Amniotic stem cell (primary cell): Measurements from ENCODE around the gene ISCU.
"Not testable (repeated sequence)": the region's sequence is repeated elsewhere in the genome, so short reads cannot be mapped to it uniquely, and the experiment has no call there.

Source experiments
- DNase-seq: peaks from one replicate; lab custom pipeline; 2025; lab: John Stamatoyannopoulos, UW

Gene ISCU

DNA sequence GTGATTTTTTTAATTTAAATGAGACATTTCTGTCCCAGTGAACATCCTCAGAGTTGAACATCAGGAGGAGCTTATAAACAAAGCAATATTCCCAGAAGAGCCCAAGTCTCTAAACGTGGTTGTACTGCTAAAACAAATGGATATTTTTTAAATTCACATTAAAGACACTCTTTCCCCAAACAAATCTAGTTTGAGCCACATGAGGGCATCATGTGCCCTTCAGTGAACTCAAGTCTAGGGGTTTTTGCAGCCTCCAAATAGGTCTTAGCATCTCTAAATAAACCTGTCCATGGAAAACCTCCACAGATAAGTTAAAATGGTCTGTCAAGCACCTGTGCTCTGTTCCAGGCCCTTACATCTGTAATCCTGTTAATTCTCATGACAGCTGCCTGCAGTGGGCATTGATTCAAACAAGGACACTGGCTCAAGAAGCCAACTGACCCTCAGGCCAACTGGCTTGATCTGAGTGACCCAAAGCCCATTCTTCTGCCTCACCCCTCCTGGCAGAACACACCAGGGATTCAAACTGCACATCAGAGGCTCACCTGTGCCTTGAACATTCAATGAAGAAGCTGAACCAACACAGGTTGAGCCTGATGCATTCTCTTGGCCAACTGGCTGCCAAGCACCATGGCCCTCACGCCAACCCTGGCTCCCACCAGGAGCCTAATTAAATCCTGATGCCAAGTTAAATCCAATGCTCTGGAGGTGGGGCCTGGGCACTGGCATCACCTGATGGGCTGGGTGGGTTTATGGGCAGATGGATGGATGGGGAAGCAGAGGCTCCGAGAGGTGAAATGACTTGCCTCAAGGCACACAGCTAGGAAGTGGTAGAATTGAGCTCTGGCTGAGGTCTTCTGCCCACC lies 8.6 kb downstream of the ISCU start:
- peak; percentile 38 for DNase-seq

DNA sequence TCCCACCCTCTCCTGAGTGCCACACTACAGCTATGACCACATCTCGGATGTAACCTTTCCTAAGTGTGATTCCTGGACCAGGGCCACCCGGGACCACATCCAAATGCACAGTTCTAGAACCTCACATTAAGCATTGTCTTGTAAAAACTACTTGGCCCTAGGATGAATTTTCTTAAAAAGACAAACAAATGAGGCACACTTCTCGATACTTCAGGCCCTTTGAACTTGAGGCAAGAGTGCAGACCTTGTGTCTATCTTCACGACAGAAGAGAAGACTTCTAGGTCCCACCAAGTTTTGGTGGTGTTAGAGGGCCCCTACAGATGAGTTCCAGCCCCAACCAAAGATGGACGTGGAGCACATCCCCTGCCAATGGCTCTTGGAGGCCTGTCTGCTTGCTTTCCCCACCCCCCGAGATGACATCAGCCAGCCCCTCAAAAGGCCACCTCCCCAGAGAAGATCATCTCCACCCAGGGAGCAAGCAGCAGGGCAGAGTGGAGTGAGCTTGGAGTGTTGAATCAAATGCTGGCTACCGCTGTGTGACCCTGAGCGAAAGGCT lies 9.3 kb downstream of the ISCU start:
- DNase-seq: no peak

DNA sequence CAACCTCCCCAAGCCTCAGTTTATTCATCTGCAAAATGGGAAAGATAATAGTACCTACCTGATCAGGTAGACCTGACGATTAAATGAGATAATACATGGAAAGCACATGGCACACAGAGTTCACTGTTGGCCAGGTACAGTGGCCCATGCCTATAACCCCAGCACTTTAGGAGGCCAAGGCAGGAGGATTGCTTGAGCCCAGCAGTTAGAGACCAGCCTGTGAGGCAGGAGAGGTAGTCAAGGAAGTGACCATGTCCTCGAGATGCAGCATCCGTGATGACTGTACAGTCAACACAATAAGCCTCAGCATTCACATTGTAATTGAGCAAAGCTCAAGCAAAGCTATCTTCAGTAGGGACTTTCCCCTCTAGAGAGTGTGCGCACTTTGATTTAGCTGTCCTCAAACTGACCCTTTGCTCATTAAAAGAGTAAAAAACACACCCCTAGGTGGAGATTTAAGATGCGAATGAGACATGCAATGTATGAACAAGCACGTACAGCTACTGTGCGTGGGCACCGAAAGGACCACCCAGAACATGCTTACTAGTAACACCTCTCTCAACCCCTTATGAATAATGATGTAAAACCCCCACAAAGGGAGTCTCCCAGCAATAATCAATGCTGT lies 9.9 kb downstream of the ISCU start:
- no peak for DNase-seq

DNA sequence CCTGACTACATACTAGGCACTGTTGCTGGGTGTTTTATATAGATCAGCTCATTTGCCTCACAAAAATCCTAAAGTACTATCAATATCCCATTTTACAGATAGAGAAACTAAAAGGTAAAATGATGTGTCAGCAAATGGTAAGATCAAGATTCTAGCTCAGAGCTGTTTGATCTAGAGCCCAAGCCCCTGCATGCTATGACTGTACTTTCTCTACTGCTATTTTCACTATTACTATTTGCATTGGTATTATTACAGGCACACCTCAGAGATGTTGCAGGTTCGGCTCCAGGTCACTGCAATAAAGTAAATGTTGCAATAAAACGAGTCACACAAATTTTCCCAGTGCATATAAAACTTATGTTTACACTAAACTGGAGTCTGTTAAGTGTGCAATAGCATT lies 10.9 kb downstream of the ISCU start:
- DNase-seq: no peak

DNA sequence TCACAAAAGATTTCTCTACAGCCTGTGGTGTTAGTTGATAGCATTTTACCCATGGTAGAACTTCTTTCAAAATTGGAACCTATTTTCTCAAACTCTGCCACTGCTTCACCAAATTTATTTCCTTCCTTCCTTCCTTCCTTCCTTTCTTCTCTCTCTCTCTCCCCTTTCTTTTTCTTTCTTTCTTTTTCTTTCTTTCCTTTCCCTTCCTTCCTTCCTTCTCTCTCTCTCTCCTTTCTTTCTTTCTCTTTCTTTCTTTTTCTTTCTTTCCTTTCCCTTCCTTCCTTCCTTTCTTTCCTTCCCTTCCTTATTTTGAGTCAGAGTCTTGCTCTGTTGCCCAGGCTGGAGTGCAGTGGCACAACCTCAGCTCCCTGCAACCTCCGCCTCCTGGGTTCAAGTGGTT lies 11.9 kb downstream of the ISCU start:
- not testable (repeated sequence) for DNase-seq

DNA sequence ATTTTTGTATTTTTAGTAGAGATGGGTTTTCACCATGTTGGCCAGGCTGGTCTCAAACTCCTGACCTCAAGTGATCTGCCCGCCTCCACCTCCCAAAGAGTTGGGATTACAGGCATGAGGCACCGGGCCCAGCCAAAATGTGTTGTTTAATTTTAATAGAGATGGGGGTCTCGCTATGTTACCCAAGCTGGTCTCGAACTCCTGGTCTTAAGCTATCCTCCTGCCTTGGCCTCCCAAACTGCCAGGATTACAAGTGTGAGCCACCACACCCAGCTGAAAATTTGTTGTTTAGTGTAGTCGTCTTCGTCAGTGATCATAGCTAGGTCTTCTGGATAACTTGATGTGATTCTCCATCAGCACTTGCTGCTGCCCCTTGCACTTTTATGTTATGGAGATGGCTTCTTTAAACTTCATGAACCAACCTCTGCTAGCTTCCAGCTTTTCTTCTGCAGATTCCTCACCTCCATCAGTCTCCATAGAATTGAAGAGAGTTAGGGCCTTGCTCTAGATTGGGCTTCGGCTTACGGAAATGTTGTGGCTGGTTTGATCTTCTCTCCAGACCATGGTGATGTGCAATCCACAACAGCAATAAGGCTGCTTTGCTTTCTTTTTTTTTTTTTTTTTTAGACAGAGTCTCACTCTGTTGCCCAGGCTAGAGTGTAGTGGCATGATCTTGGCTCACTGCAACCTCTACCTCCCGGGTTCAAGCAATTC lies 13.0 kb downstream of the ISCU start:
- no peak for DNase-seq

DNA sequence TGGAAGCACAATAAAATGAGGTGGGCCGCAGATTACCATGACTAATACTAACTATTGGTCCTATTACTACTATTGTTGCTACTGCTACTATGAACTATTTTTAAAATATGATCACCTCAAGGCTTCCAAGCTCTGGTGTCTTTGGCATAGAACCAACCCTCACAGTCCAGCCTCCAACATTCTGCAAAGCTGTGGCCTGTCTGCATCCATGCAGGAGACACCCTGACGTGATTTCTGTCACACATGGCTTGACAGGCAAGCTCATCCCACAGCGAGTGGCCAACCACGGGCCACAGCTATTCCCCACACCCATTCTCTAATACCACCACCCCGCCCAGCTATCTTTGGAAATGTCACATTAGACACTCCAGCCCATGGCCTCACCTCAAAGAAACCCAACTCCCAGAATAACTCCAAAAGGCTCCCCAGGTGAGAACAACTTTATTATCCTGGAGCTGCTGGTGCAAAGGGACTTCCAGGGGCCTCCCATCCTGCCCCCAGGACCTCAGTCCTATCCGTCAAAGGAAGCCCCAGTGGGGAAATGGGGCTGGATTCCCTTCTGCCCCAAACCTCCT lies 14.4 kb downstream of the ISCU start:
- DNase-seq: no peak

DNA sequence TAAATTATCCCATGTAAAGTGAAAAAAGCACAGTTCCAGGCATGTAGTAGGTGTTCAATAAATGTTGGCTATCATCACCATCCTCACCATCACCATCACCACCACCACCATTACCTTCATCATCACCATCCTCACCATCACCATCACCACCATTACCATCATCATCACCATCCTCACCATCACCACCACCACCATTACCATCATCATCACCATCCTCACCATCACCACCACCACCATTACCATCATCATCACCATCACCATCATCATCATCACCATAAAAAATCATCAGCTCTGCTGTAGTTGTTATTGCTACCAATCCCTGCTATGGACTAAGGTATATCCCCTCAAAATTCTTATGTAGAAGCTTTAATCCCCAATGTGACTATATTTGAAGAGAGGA lies 15.1 kb downstream of the ISCU start:
- no peak for DNase-seq

DNA sequence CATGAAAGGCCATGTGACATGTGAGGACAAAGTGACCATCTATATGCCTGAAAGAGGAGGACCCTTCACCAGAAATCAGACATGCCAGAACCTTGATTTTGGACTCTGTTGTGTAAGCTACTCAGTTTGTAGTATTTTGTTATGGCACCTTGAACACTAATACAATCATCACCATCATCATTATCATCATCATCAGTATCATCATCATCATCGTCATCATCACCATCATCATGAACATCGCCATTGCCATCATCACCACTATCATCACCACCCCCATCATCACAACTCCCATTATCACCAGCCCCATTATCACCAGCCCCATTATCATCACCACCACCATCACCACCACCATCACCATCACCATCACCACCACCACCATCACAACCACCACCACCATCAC lies 15.9 kb downstream of the ISCU start:
- DNase-seq: no peak

DNA sequence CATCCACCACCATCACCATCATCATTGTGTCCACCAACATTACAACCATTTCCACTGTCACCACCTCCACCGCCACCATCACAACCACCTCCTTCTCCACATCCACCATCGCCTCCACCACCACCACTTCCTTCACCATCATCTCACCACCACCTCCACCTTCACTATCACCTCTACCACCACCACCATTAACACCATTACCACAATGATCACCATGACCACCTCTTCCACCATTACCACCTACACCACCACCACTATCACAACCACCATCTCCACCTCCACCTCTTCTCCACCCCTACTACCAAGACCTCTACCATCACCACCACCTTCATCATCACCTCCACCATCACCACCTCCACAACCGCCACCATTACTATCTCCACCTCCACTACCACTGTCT lies 16.4 kb downstream of the ISCU start:
- no peak for DNase-seq

DNA sequence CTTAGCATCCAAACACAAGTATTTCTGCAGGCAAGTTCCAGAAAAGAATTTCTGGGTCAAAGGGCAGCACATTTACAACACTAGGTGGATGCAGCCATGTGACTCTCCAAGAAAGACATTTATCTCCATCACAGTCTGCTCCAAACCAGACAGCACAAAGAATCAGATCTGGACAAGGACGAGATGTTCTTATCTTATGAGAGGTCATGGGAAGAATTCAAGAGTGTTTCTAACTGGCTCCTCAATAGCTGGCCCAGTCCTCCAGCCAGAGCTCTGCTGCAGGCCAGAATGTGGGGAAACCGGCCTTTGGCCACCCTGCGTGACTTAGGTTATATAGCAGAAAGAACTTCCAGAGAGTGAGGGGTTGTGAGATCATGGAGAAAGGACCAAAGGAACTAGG lies 18.1 kb downstream of the ISCU start:
- DNase-seq: no peak

DNA sequence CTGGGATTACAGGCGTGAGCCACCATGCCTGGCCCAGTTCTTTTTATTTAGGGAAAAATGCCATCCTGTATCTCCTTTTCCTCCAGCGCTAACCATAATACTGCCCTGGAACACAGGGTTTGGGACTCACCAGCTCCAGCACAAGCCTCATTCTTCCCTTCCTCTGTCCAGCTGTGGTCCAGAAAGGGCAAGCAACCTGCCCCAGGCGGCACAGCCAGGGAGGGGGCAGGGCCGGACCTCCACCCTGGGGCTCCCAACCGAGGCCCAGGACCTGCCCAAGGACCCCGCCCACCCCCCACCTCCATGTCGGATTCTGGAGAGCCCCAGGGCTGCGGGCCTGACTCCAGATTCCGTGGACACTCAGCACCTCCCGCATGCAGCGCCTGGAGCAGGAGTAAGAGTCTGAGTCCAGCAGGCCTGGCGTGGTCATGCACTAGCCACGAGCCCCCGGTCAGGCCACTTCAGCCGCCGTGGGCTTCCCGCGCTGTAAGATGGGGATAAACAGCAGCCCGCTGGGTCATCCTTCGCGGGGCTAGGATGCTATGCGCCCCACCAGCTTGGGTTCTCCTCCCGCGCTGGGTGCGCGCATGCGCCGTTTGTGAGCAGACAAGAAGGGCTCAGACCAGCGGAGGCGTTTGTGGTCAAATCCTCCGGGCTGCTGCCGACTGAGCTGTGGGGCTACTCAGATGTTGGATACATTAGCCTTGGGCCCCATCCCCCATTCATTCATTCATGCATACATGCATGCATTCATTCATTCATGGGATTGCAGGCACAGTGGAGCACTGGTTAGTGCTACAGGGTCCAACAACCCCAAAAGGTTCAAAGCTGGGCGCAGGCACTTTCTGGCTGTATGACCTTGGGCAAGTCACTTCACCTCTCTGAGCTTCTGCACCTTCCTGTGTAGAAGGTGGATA lies 19.2 kb downstream of the ISCU start:
- DNase-seq: no peak

DNA sequence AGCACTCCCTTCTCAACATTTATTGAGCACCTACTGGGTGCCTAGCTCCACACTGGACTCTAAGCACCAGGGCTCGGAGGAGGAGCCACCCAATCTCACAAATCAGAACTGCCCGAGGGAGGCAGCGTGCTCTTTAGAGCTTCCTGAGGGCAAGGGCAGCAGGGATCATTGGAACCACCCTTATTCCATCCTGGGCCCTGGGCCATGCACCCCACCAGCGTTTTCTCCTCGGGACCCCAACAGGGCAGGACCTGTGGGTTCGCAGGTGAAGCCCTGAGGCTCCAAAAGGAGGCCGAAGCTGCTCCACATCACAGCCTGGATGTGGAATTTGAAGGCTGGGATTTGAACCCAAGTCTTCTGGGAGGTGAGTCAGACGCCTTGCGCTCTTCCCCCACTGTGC lies 20.1 kb downstream of the ISCU start:
- no peak for DNase-seq

DNA sequence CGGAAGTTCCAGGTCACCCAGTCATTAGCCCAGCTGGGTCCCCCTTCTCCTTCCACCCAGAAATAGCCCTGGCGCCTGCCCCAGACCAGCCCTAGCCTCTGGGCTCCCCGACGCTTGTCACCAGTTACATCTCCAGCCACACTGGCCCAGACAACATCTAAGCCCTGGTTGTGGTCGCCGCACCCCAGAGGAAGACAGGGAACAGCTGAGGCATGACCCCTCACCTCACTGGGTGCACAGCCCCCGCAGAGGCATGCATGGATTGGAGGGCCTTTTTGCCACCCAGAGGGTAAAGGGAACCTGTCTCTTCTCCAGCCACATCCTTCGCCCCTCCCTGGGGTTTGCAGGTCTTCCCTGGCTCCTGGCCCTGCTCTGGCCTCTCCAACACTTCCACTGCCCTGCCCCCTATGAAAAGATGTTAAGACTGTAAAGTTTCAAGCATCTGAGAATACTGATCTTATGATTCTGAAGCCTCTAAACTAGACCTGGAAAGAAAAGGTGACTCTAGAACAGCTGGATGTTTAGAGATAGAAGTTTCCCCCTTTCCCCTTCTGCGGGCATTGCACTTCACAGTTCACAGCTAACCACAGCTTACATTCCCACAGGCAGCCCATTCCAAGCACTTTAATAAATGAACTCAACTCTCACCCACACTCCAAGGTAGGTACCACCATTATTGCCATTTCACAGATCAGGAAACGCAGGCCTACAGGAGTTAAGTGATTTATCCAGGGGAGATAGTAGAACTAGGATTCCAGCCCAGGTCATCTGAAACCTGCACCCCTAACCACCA lies 20.8 kb downstream of the ISCU start:
- DNase-seq: no peak

DNA sequence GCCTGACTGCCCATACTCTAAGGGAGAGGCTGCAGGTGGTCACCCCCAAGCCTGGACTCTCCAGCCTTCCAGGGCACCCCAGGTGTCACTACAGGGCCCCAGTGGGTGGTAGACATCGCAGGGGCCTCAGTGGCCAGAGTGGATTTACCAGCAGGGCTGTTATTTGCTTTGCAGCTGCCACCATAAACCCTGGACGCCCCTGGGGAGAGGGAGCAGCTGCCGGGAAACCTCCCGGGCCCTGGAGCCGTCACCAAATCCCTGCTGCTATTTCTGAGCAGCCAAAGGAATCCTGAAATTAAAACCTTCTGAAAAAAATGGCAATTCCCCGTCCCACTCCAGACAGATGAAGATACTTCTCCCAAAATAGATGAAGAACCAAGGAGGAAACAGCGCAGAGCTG lies 21.6 kb downstream of the ISCU start:
- DNase-seq: no peak

DNA sequence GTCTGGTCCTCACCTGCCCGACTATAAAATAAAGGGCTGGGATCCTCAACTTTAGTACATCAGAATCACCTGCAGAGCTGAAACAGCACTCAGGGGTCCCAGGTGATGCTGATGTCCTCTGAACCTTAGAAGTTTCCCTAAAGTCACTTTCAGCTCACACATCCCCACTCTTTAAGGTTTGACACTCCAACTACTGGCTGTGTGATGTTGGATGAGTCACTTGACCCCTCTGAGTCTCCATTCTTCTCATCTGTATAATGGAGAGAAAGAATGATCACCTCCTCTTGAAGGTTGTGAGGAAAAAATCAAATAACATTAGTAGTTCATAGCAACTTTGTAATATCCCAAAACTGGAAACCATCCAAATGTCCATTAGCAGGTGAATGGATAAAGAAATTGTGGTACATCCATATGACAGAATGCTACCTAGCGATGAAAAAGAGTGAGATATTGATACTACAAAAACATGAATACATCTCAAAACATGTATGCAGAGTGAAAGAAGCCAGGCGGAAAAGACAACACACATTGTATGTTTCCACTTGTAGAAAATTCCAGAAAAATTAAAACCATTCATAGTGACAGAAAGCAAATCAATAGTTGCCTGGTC lies 22.2 kb downstream of the ISCU start:
- DNase-seq: no peak

DNA sequence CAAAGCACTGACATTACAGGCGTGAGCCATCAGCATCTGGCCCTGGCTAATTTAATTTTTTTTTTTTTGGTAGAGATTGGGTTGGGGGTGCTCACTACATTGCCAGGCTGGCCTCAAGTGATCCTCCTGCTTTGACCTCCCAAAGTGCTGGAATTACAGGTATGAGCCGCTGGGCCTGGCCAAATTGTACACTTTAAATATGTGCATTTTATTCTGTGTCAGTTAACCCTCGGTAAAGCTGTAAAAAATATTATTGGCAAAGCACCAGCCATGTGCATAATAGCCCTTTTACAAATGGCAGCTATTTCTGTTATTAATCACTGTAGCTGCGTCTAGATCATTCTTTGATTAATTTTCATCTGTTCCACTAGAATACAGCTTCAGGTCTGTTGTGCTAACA lies 23.5 kb downstream of the ISCU start:
- no peak for DNase-seq

DNA sequence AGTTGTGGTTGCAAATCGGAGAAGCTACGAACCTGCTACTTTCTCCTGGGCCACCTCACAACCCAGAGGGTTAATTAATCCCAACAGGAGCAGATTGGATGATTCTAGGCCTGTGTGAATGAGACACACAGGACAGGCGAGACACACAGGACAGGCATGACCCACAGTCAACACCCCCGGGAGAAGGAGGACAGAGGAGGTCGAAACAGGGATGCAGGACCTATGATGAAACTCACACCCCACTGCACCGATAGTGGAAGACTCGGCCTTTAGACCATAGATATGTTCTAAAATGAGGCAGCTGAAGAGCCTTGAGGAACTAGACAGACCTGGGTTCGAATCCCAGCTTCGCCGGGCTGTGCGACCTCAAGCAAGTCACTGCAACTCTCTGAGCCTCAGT lies 23.9 kb downstream of the ISCU start:
- DNase-seq: no peak

DNA sequence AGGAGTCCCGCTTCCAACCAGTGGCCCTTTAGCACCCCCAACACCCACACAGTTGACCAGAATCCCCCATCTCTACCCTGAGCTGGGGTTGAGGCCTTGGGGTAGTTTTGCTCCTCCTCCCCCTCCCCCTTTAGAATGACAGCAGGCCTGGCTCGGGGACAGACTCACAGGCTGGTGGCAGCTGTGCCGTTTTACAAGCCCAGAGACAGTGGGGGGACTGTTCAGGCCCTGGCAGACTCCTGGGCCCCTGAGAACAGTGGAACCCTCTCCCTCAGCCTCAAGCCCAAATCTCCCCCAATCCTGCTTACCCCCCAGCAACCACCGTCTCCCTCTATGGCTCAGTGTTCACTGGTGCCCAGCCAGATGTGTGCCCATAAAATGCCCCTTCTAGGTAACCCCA lies 25.4 kb downstream of the ISCU start:
- no peak for DNase-seq
